K562 treated with DMSO at 1 percent for 4 hours (cell line): Measurements from ENCODE around the gene XAGE1A. TPM values are rescaled to one million over a fixed set of nuclear protein-coding genes. Genes with fewer than 3 reads are reported as not detected.

Source experiments
- total RNA-seq: library from RNA; unstranded; fragments of 300-600 nt; gene quantifications from 2 replicates; pipeline ENCODE4 v1.2.3, GENCODE V29; 2022; ENCODE audit not compliant: insufficient read depth

The XAGE1A gene, protein sequence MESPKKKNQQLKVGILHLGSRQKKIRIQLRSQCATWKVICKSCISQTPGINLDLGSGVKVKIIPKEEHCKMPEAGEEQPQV
- total RNA-seq, result 38.4 and 183 TPM in 2 replicates

DNA sequence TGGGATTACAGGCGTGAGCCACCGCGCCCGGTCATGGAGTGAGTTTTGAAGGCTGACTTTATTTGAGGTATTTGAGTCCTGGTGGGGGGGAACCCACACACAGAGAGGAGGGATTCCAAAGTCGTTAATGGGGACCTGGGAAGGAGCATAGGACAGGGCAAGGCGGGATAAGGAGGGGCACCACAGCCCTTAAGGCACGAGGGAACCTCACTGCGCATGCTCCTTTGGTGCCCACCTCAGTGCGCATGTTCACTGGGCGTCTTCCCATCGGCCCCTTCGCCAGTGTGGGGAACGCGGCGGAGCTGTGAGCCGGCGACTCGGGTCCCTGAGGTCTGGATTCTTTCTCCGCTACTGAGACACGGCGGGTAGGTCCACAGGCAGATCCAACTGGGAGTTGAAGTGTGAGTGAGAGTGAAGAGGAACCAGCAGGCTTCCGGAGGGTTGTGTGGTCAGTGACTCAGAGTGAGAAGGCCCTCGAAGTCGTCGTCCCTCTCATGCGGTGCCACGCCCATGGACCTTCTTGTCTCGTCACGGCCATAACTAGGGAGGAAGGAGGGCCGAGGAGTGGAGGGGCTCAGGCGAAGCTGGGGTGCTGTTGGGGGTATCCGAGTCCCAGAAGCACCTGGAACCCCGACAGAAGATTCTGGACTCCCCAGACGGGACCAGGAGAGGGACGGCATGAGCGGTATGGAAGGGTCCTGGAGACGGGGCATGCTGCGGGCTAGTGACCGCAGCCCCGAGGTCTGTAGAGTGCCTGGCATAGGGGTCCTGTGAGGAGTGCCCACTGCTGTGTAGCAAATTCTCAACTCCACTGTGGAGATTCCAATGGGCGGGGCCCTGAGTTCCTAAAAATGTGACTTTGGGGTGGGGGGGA, at the start of gene XAGE1A:
TSS of gene XAGE1A (plus strand) at position 264 of the 874 bp plus-strand sequence. CDS start 1,554 bp downstream, outside the sequence.

DNA sequence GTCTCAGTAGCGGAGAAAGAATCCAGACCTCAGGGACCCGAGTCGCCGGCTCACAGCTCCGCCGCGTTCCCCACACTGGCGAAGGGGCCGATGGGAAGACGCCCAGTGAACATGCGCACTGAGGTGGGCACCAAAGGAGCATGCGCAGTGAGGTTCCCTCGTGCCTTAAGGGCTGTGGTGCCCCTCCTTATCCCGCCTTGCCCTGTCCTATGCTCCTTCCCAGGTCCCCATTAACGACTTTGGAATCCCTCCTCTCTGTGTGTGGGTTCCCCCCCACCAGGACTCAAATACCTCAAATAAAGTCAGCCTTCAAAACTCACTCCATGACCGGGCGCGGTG, 21.3 kb downstream of the XAGE1A start, which contains the start of gene XAGE1B:
TSS of gene XAGE1B (minus strand) at position 77 of the 339 bp plus-strand sequence. CDS start 1,536 bp downstream, outside the sequence.

Other genes starting within 250 kb of the XAGE1A start
- gene XAGE2, start 126.8 kb upstream of the XAGE1A start, total RNA-seq, result not detected in 2 replicates
- gene XAGE1B, start 21.3 kb downstream of the XAGE1A start, total RNA-seq, result 39.8 and 223 TPM in 2 replicates
- not detected in 2 replicates for gene SSX7, start 159.1 kb downstream of the XAGE1A start, total RNA-seq
- gene SSX2, start 211.4 kb downstream of the XAGE1A start, total RNA-seq, result 19.0 and 59.0 TPM in 2 replicates